Measurements from ENCODE around the gene TTC28. TPM values are rescaled to one million over a fixed set of nuclear protein-coding genes. Genes with fewer than 3 reads are reported as not detected.
A peak's percentile ranks its signal among the peaks of the same experiment; 100 is the strongest.

The TTC28 gene
- total RNA-seq, 1 donor from 2014 or later: 14.9 TPM

DNA sequence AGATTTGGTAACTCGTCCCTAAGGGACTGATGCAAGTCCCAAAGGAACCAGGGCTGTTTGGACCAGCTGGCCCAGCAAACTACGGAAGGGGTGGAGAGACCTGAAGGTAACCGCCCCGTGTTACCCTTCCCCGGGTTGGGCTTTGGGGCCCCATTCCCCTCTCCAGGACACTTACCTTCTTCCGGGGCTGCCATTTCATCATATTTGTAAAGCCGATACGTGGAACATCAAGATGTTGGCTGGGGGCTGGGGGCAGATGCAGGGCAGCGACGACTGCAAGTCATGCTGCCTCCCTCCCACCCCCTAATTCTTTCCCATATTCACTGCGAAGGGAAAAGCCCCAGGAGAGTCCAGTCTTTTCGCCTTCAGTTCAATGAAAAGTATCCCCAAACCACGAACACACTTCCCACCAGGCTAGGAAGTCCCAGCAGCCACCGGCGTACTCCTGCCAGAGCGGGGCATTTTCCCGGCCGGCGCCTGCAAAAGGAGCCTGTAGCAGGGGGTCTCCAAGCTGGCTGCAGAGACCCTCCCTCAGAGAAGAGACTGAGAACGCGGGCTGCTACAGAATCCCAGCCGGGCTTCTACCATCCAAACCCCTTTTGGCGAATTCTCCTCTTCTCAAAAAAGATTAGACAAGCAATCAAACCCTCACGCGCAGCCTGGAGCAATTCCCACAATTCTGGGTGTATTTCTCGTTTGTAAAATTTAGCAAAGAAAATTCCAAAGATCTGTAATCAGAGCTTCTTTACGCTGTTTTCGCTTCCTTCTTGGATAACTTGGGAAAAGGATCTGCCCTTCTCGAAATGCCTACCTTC lies 236.7 kb downstream of the TTC28 start:
- DNase-seq (ENCODE audit: low read depth in 2 of 2): peak; percentile 17 to 18

DNA sequence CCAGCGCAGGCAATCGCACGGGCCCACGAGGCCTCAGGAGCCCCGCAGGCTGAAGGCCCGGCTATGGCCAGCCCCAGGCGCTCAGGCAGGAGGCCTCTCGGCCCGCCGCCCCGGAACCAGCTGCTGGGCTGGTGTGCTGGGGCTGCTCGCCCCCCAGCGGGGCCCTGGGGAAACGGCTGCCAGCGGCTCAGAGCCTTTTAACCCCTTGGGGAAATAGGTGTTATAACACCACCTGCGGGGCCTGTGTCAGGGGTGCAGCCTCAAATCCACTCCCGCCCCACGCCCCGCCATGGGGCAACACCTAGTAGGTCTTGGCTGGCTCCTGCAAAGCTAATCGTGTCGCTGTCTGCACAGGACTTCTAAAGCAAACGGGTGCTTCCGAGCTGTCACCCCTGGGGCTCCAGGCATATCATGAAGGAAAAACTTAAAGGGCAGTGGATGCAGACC lies 237.4 kb downstream of the TTC28 start:
- DNase-seq (ENCODE audit: low read depth in 2 of 2): peak; percentile 70 to 74

DNA sequence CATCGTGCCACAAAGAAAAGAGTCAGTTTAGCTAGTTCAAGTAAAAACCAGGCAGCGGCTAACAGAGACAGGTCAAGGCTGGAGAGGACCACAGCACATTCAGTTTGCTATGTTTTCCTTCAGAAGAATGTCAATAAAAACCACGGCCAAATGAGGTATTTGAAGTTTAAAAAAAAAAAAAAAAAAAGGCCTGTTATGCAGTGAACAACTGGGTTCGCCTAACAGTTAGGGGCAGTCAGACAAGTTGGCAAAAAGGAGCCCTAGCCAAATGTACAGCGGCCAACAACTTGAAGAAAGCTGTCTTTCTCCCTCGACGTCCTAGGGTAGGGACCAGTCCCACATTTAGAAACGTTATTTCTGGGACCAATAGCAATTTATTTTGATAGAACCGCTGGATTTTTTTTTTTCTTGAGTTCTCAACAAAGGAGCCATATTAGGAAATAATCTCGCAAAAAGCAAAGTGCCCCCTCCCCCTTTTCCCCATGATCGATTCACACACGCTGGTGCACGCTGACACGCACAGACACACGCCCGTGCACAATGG lies 237.8 kb downstream of the TTC28 start:
- peak; percentile 10 to 12 for DNase-seq (ENCODE audit: low read depth in 2 of 2)

DNA sequence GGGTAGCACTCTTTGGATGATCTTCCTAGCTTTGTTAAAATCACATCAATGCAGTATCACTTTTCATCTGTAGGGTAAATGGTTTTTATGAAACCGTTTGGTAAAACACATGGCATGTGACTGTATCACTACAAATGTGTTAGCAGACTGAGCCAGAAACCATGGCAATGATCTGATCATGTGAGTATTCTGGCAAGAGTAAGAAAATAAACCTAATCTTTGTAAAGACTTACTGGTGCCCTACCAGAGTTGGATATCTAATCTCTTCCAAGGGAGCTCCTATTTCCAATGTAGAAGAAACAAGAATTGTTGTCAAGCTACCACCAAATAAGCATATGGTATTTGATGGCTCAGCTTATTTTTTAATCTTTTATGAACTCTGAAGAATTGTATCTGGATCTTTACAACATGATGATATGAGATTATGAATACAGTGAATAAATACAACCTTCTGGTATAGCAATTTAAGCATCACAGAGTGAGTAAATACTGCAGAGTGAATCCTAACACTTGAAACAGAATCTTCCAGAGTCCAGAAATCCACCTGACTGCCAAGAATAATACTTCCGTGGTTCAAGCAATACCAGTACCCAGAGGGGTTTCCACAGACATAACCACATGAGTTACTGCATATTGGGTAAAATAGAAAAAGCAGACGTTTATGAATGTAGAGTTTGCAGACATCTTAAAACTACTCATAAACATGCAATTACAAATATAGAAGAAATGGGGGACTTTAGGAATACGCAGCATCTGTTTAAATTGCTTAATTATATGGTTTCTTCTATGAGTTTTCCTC lies 238.8 kb downstream of the TTC28 start:
- DNase-seq (ENCODE audit: low read depth in 2 of 2): peak; percentile 40 to 65

DNA sequence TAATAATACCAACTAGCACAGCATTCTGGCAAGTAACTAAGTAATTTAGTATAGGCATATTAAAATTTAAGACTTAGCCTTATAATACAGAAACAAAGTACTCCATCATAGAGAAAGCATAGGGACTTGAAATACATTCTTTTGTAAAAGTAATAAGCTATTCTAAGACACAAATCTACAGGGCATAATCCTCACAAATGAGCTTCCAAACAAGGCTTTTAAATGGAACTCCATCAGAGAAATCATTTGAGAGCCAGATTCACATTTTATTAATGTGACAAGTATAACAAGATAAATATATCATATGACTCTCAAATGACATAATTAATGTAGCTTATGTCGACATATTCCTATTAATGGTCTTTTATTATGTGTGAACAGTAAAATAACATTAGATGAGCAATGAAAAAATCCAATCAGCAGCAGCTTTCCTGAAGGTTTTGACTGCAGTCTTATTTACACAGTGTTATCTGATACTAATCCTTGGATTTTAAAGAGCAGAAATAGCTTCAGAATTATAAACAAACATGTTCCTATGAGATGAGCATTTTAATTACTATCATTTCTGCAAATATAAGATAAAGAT lies 241.4 kb downstream of the TTC28 start:
- DNase-seq (ENCODE audit: low read depth in 2 of 2): no peak

DNA sequence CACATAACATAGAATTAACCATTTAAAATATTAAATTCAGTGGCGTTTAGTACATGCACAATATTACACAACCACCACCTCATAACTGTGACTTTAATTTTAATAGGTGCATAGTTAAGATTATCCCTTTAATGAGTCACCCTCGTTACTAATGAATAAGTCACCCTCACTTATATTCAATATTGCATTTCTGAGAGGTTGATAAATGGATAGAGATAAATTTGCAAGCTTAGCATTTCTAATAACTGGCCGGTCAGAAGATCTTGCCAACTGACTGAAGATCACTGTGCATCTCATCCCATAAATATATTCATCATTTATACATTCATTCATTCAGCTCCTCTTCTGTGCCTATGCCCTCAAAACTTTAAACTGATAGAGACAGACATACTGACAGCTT lies 243.7 kb downstream of the TTC28 start:
- DNase-seq (ENCODE audit: low read depth in 2 of 2): no peak

DNA sequence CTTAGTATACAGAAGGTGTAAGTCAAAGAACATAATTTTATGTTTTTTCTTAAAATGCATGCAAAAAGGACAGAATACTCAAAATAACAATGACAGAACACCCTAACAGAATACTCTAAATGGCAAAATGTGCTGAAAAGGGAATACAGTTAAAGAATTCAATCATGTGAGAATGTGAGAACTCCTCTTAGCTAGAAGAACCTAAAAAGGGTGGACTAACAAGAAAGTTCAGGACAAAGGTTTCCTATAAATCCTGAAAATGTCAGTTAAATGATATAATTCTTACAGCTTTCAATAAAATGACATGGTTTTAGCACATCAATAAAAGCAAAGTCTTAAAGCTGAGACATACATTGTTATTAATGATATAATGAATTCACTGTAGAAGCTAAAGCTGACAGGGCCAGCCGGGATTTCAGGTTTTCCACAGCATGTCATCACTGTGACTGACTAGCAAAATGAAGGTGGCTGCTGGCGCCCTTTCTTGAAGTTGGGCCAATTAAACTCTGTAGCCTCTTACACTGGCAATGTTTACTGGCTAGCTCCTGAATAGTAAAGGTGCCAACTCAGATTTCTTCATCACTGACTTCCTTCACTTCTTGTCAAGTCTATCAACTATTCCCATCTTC lies 244.4 kb downstream of the TTC28 start:
- DNase-seq (ENCODE audit: low read depth in 2 of 2): no peak

DNA sequence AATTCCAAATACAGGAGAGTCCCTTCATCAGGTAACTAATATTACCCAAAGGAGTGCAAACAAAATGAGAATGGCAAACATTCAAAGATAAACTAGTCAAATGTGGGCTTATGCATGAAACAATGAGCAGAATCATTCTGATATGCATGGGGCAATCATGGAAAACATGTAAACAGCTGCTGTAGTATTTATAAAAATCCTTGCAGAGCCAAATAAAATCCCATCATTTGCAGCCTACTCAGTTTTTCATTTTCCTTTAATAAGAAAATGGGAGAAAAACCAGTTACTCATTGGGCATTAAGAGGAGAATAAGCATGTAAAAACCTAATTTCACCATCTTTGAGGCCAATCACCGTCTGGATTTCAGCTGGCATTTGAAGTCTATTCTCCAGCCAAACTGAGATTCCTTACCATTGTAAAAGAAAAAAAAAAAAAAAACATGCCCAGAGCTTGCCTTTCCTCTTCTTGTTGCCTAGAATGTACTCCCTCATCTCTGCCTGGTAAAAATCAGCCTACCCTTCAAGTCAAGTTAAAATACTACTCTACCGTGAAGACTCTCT lies 249.1 kb downstream of the TTC28 start:
- DNase-seq (ENCODE audit: low read depth in 2 of 2): no peak

DNA sequence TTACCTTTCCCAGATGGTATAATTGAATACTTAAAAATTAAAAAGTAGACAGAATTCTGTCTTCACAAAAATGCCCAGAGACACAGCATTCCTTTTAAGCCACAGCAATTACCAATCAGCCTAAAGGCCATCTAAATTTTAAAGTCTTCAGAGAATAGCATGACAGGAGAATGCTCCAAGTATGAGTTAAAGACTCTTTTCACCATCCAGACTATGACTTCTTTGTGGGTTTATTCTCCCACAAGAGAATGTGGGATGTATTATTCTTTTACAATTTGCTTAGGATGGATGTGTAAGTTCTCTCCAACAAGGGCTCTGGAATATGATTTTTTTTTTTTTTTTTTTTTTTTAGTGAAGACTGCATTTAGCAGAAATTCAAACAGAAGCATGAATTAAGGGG lies 249.9 kb downstream of the TTC28 start:
- no peak for DNase-seq (ENCODE audit: low read depth in 2 of 2)

DNA sequence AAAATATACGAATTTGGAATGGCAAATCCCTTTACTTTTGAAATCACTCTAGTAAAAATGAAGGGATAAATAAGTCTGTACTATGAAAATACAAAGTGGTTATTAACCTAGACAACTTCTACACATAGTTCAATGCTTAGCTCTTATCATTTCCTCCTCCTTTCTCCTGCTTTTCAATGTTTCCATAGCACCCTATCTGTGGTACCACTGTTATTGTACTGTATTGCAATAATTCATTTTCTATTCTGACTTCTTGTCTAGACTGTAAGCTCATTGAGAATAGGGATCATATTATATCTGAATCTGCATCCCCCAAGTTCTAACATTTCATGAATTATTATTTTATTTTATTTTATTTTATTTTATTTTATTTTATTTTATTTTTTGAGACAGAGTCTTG lies 251.4 kb downstream of the TTC28 start:
- no peak for DNase-seq (ENCODE audit: low read depth in 2 of 2)

DNA sequence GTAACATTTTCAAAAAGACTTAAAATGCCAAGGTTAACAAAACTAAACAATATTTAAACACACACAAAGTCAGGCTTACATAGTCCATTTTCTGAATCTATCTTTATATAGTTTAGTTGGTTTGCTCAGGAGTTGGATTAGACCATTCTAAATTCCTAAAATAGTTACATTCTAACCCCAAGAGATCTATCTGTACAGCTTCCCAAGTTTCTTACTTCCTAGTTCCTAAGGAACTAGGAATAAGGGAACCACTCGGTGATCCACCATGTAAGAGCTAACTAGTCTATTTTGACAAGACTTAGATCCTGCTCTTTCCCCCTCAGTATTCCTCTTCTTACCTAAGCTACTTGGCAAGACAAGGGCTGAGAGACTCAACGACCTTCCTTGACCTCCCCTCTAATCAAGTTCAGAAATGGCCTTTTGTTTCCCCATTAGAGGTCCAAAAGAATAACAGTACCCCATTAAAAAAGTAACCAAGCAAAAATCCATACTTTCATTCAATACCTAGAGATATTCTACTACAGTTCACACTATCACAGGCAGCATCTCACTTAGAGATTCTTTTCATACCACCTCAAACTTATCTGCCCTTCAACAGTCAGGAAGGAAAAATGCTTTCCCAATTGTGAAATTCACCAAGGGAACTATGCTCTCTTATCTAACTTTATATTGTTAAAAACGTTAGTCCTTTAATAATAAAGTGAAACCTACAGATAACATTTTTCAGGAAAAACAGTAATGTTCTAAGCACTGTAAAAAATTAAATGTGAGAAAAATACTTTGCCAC lies 253.1 kb downstream of the TTC28 start:
- no peak for DNase-seq (ENCODE audit: low read depth in 2 of 2)

DNA sequence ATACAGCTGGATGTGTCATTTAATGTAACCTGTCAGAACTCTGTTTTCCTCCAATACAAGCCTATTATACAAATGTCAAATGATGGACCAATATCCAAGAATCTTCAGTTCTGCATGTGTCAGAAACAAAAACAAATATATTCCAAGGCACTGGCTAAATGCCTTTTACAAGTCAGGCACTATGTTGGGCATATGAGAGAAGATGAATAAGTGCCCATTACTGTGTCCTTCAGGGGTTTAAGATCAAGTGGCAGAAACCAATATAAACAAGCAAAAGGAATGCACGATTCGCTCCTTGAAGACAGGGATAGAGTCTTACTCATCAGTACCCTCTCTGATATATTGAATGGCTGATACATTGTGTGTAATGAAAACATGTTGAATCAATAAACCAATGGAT lies 254.4 kb downstream of the TTC28 start:
- no peak for DNase-seq (ENCODE audit: low read depth in 2 of 2)

DNA sequence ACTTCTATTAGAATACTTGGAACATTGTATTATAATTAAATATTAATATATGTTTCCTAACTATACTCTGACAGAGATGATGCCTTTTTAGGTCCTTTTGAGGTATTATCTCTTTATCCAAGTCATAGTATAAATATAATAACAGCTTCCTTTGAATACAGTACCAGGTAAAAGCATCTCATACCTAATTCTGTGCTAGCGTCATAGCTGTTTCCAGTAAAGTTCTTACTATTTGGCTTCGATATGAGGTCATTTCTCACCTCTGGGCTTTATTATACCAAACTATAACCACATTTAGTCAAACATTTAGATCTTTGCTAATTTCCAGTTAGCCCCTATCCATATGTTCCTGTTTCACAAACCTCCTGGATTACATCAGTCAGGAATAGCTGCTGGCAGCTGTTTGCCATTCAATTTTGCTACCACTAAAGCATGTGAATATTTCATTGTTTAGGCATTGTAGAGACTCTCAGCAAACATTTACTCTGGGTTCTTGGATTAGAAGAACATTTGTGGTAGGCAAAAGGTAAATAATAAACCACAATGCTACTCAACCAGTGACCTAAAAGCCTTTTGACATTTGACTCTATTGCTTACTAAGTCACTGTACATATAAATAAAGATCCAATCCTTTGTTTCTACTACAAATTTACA lies 255.1 kb downstream of the TTC28 start:
- DNase-seq (ENCODE audit: low read depth in 2 of 2): no peak

DNA sequence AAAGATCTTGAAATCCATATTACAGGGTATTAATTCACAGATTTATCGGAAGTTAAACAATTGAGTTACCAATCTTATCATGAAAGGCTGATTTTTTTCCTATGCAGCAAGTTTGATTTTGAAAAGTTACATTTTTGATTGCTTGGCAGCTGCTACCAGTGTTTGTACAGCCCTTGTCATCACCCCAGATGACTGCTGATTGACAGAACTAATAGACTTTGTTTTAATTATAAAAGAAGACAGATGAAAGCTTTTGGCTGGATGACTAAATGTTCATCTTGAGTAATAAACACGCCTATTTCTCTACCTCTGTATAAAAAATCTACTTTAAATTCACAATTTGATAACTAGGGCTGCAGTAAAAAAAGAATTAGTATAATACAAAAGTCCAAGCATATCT lies 259.7 kb downstream of the TTC28 start:
- DNase-seq (ENCODE audit: low read depth in 2 of 2): no peak

DNA sequence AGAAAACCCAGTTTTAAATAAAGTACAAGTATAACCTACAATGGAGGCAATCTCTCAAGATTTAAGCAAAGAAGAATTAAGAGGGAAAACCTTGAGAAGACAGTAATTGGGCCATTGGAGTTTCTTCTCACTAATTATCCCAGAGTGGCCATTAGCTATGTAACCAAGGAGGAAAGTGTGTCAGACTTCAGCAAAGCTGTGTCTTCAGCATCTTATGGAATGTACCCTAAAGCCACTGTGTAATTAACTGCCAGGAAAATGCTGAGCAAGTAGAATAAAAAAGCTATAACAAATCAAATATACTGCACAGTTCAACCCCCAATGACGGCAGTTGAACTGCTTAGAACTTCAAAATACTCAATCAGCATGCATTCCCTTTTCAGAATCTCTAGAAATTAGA lies 261.6 kb downstream of the TTC28 start:
- no peak for DNase-seq (ENCODE audit: low read depth in 2 of 2)

DNA sequence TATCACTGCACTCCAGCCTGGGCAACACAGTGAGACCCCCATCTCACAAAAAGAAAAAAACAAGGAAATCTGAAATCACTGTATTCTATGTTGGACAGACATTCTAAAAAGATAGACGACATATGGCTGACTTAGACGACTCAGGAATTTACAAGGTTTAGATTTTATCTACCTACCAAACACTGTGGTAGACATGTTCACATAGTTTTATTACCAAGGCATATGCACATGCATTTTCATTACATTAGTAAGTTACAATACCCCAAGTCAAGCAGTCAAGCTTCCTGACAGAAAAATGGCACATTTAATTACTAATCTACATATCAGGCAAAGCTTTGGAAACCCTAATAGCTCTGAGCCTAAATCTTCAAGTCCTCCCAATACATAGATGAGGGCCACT lies 262.2 kb downstream of the TTC28 start:
- DNase-seq (ENCODE audit: low read depth in 2 of 2): no peak

DNA sequence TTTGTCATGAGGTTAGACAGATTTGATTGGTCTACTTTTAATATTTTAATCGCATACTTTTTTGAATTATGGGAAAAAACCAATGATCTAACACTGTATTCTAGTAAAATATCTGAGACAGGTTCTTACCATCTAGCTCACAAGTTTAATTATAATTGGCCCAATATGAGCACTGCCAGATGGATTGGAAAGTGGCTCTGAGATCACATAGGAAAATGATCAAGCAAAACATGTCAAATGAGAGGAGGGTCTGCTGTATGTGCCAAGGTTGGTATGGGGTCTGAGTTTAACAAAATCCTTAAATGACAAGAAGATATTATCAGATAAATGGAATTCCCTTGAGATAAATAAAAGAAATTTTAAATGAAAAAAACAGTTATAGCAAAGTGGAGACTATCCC lies 264.7 kb downstream of the TTC28 start:
- no peak for DNase-seq (ENCODE audit: low read depth in 2 of 2)

DNA sequence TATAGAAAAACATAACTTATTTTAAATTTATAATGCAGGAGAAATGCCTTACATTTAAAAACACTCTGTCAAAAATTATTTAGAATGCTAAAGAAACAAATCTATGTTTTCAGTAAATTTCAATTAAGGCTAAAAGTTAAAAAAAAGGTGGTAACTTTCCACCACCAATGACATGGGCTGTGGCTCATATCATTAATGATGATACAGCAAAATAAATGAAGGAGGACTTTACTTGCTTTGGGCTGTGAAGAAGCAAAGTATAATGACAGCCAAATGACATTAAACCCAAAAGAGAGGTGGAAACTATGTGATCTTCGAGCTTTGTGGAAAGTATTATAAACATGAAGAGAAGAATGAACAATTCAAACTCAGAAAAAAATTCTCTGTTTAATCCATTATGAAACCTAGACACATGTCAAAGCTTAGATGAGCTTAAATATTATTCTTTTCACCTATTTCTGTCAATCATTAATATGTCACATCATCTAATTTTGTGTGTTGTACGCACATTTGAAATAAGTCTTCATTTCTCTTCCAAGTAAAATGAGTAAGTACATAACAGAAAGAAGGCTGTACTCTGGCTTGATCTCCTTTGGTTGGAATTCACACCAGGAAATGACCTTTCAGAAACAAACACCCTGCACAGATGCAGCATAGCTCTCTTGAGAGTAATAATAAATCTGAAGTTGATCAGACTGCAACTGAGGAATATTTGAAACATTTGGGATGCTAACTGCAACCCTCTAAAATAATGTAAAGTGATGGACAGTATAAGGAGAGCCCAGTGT lies 265.8 kb downstream of the TTC28 start:
- DNase-seq (ENCODE audit: low read depth in 2 of 2): peak in 1 of 2 donors; percentile 57

DNA sequence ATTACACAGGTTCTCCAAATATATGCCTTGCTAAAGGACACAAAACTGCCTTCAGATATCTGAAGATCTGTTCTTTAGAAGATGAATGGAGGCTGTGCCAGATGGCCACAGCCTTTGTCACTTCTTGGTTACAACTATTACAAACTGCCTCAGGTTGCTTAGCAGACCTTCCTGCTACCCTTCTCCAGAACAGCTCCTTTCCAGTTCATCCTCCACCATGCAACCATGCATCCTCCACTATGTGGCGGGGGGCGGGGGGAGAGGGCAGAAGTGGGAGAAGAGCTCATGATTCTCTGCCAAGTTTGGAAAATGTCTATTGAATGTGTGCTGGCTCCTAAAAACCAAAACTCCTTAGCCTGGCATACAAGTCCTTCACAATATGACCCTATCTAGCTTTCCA lies 267.5 kb downstream of the TTC28 start:
- no peak for DNase-seq (ENCODE audit: low read depth in 2 of 2)
